ENCODE data around the gene ICAM5. TPM values are rescaled to one million over a fixed set of nuclear protein-coding genes. Genes with fewer than 3 reads are reported as not detected.
A peak's percentile ranks its signal among the peaks of the same experiment; 100 is the strongest.

ICAM5 gene
- total and polyA plus RNA-seq, 5 experiments from 2014 or later, result not detected

DNA sequence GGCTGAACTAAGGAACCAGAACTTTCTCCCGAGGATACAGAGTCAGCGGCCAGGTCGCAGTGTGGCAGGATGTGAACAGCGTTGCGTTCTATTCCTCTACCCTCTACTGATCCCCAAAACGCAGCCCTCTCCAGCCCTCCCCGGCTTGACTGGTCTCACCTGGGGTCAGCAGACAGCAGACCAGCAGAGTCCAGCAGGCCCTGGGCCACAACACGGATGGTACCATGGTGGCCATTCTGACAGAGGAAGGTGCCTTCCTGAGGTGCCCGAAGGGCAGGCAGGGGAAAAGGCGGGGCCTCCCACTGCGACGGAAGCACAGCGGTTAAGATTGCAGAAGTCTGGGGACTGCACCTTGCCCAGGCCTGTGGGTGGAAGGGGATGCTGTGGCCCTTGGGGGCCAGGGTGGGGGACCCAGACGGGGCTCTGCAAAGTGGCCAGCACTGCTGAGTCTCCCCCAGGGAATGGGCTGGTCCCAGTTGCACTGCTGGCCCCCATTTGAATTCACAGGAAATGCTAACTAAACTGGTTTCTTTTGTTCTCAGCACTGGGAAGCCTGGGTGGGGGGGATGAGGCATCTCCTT is 49.7 kb downstream of the ICAM5 start, which contains the start of gene ICAM3:
ICAM3 (minus strand) TSS at position 245 of the 581 bp plus-strand sequence; CDS start at position 235, 10 bp downstream.
- Mint-ChIP-seq H3K27ac (peak within 1 kb of the TSS; percentile 82 to 97 (median 96)), H3K4me1 (peaks cover 8 to 47% (median 35%) of the 10 kb centered on the region in 4 donors), H3K36me3 (peaks cover 0 to 22% (median 0%) of the 10 kb centered on the region in 3 donors), H3K27me3 (no peaks in the 10 kb centered on the region), H3K4me3 (peak within 1 kb of the TSS; percentile 91 to 99 (median 94)), H3K9me3 (no peaks in the 10 kb centered on the region)
- POLR2A ChIA-PET, result no interaction called here
- ATAC-seq, result peak; percentile 96 to 97
- peak; percentile 16 to 77 (median 58) for DNase-seq

DNA sequence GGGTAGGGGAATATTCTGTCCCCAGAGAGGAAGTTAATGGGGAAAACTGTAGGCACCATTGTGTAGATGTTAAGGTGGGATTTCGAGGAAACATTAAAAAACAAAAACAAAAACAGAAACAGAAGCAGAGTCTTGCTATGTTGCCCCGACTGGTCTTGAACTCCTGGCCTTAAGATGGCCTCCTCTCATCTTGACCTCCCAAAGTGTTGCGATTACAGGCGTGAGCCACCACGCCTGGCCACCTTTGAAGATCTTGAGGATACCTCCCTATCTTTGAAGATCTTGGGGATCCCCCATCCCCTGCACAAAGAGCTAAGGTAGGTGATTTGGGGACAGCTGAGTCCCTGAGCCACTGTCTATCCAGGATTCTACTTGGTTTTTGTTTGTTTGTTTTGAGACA is 50.2 kb downstream of the ICAM5 start:
- DNase-seq (no peak), ATAC-seq (no peak)
- Mint-ChIP-seq H3K36me3 (peaks cover 0 to 18% (median 0%) of the 10 kb centered on the region in 3 donors), H3K27ac (peak overlapping the region; percentile 82 to 97 (median 96)), H3K4me1 (peaks cover 8 to 45% (median 32%) of the 10 kb centered on the region in 4 donors), H3K27me3 (no peaks in the 10 kb centered on the region), H3K9me3 (no peaks in the 10 kb centered on the region), H3K4me3 (peak overlapping the region; percentile 91 to 99 (median 94))
- POLR2A ChIA-PET, result no interaction called here

DNA sequence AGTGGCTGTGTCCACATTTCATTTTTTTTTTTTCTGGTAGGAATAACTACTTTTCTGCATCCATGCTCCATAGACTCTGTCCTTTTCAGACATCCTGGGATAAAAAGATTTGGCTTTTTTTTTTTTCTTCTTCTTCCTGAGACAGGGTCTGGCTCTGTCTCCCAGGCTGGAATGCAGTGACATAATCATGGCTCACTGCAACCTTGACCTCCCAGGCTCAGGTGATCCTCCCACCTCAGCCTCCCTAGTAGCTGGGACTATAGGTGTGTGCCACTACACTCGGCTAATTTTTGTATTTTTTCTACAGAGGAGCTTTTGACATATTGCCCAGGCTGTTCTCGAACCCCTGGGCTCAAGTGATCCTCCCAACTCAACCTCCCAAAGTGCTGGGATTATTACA is 53.7 kb downstream of the ICAM5 start:
- ATAC-seq, result no peak
- Mint-ChIP-seq H3K36me3 (peaks cover 0 to under 1% (median 0%) of the 10 kb centered on the region in 3 donors), H3K4me1 (peaks cover 6 to 26% (median 22%) of the 10 kb centered on the region in 4 donors), H3K27me3 (no peaks in the 10 kb centered on the region), H3K27ac (peak overlapping the region in 1 of 10 donors; percentile 59), H3K4me3 (no peak overlapping the region), H3K9me3 (no peaks in the 10 kb centered on the region)
- no peak for DNase-seq
- POLR2A ChIA-PET, result interaction anchor here (2.1 kb wide), 1 partner anchor 10 kb away, joined by 8 read pairs; the partner anchor contains the start of gene RAVER1

DNA sequence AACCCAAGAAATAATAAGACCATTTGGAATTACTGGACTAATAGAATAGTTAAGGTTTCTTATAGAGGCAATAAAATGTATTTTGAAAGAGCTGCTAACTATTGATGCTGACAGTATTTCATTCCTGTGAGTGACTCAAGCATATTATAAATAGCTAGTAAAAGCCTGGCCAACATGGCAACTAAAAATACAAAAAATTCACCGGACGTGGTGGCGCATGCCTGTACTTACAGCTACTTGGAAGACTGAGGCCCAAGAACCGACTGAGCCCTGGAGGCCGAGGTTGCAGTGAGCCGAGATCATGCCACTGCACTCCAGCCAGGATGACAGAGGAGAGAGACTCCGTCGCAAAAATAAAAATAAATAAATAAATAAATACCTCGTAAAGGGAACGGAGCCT is 55.0 kb downstream of the ICAM5 start:
- DNase-seq (no peak), ATAC-seq (no peak)
- H3K27ac Mint-ChIP-seq, result no peak overlapping the region
- POLR2A ChIA-PET, result interaction anchor here (1.0 to 2.1 kb wide), 2 partner anchors 11 to 36 kb away, joined by 5 to 8 read pairs; partner anchors contain the start of genes RAVER1 and TYK2
- H3K36me3 Mint-ChIP-seq, result no peaks in the 10 kb centered on the region
- H3K27me3 Mint-ChIP-seq, result no peaks in the 10 kb centered on the region
- H3K4me1 Mint-ChIP-seq, result peaks cover 1 to 13% (median 9%) of the 10 kb centered on the region in 4 donors
- H3K9me3 Mint-ChIP-seq, result no peaks in the 10 kb centered on the region
- no peak overlapping the region for H3K4me3 Mint-ChIP-seq

Other genes with a start within 250 kb of the ICAM5 start
- 100 to 1,000 TPM; 109 to 113 TPM for gene SHFL, start 203.6 kb upstream of the ICAM5 start, total RNA-seq
- 10 to 100 TPM; 32.0 to 51.3 (median 34.6) TPM for gene SHFL, start 203.6 kb upstream of the ICAM5 start, polyA plus RNA-seq
- 1 to 10 TPM; 1.3 to 1.8 TPM for gene ANGPTL6, start 187.3 kb upstream of the ICAM5 start, total RNA-seq
- gene ANGPTL6, start 187.3 kb upstream of the ICAM5 start, polyA plus RNA-seq, result under 1 TPM; 0.54 to 0.82 (median 0.65) TPM
- 100 to 1,000 TPM; 109 to 122 TPM for gene PPAN, start 183.6 kb upstream of the ICAM5 start, total RNA-seq
- gene PPAN, start 183.6 kb upstream of the ICAM5 start, polyA plus RNA-seq, result 10 to 100 TPM; 15.7 to 42.7 (median 25.8) TPM
- gene P2RY11, start 178.3 kb upstream of the ICAM5 start, total RNA-seq, result 10 to 100 TPM; 61.4 to 68.0 TPM
- 1 to 10 TPM; 2.2 to 4.2 (median 2.9) TPM for gene P2RY11, start 178.3 kb upstream of the ICAM5 start, polyA plus RNA-seq
- gene EIF3G, start 170.1 kb upstream of the ICAM5 start, total RNA-seq, result 100 to 1,000 TPM; 363 to 378 TPM
- gene EIF3G, start 170.1 kb upstream of the ICAM5 start, polyA plus RNA-seq, result 100 to 1,000 TPM; 226 to 282 (median 269) TPM
- 100 to 1,000 TPM; 228 to 231 TPM for gene DNMT1, start 95.0 kb upstream of the ICAM5 start, total RNA-seq
- 100 to 1,000 TPM in 2 of 3 donors, 10 to 100 TPM in 1; 93.7 to 146 (median 142) TPM for gene DNMT1, start 95.0 kb upstream of the ICAM5 start, polyA plus RNA-seq
- 1 to 10 TPM; 3.0 TPM for gene S1PR2, start 58.6 kb upstream of the ICAM5 start, total RNA-seq
- gene S1PR2, start 58.6 kb upstream of the ICAM5 start, polyA plus RNA-seq, result under 1 TPM; 0.18 to 0.60 (median 0.48) TPM
- gene MRPL4, start 37.7 kb upstream of the ICAM5 start, total RNA-seq, result 10 to 100 TPM; 47.9 to 50.8 TPM
- gene MRPL4, start 37.7 kb upstream of the ICAM5 start, polyA plus RNA-seq, result 10 to 100 TPM; 25.3 to 50.6 (median 31.3) TPM
- 1 to 10 TPM; 1.9 to 2.0 TPM for gene ICAM1, start 18.8 kb upstream of the ICAM5 start, total RNA-seq
- gene ICAM1, start 18.8 kb upstream of the ICAM5 start, polyA plus RNA-seq, result 1 to 10 TPM; 1.2 to 3.9 (median 2.8) TPM
- gene ICAM4, start 3.0 kb upstream of the ICAM5 start, total RNA-seq, result under 1 TPM in 1 of 2 experiments, not detected in 1; 0.57 TPM
- under 1 TPM in 2 of 3 donors, not detected in 1; 0.22 to 0.42 TPM for gene ICAM4, start 3.0 kb upstream of the ICAM5 start, polyA plus RNA-seq
- gene ZGLP1, start 19.9 kb downstream of the ICAM5 start, total RNA-seq, result 10 to 100 TPM; 10.0 to 12.2 TPM
- gene ZGLP1, start 19.9 kb downstream of the ICAM5 start, polyA plus RNA-seq, result under 1 TPM in 1 of 3 donors, not detected in 2; 0.27 TPM
- 10 to 100 TPM; 11.9 to 14.9 TPM for gene FDX2, start 26.1 kb downstream of the ICAM5 start, total RNA-seq
- 10 to 100 TPM; 14.3 to 26.7 (median 18.4) TPM for gene FDX2, start 26.1 kb downstream of the ICAM5 start, polyA plus RNA-seq
- gene RAVER1, start 43.6 kb downstream of the ICAM5 start, total RNA-seq, result 10 to 100 TPM; 52.1 to 55.8 TPM
- 10 to 100 TPM; 11.2 to 23.6 (median 17.5) TPM for gene RAVER1, start 43.6 kb downstream of the ICAM5 start, polyA plus RNA-seq
- gene ICAM3, start 49.7 kb downstream of the ICAM5 start, total RNA-seq, result 100 to 1,000 TPM; 122 to 127 TPM
- 100 to 1,000 TPM; 214 to 229 (median 221) TPM for gene ICAM3, start 49.7 kb downstream of the ICAM5 start, polyA plus RNA-seq
- gene TYK2, start 90.6 kb downstream of the ICAM5 start, total RNA-seq, result 100 to 1,000 TPM; 313 to 319 TPM
- gene TYK2, start 90.6 kb downstream of the ICAM5 start, polyA plus RNA-seq, result 10 to 100 TPM; 33.4 to 50.3 (median 43.9) TPM
- 100 to 1,000 TPM; 155 to 158 TPM for gene CDC37, start 113.6 kb downstream of the ICAM5 start, total RNA-seq
- 10 to 100 TPM; 63.2 to 81.1 (median 65.6) TPM for gene CDC37, start 113.6 kb downstream of the ICAM5 start, polyA plus RNA-seq
- under 1 TPM; 0.88 to 0.99 TPM for gene PDE4A, start 130.6 kb downstream of the ICAM5 start, total RNA-seq
- 1 to 10 TPM in 2 of 3 donors, under 1 TPM in 1; 0.33 to 2.5 (median 1.9) TPM for gene PDE4A, start 130.6 kb downstream of the ICAM5 start, polyA plus RNA-seq
- gene KEAP1, start 213.4 kb downstream of the ICAM5 start, total RNA-seq, result 10 to 100 TPM; 34.6 to 35.2 TPM
- 10 to 100 TPM; 15.1 to 25.7 (median 20.1) TPM for gene KEAP1, start 213.4 kb downstream of the ICAM5 start, polyA plus RNA-seq
- under 1 TPM; 0.81 to 0.85 TPM for gene S1PR5, start 227.5 kb downstream of the ICAM5 start, total RNA-seq
- 10 to 100 TPM in 1 of 3 donors, 1 to 10 TPM in 1, under 1 TPM in 1; 0.99 to 77.2 (median 2.1) TPM for gene S1PR5, start 227.5 kb downstream of the ICAM5 start, polyA plus RNA-seq

All from naive thymus-derived CD8-positive, alpha-beta T cell (primary cell).